Left lobe of liver (tissue), 2 donors: ENCODE results near the gene PSMB5. TPM values are rescaled to one million over a fixed set of nuclear protein-coding genes. Genes with fewer than 3 reads are reported as not detected.

Experiments used
- ATAC-seq: fragments of 200-7000 bp; cut with Tn5 transposase; one replicate; pipeline ENCODE4 v1.9.1; 2020; ENCODE audit warnings: mild to moderate bottlenecking, moderate library complexity
- DNase-seq: peaks from one replicate; pipeline ENCODE4 v3.0.0-alpha.2; 2020; ENCODE audit warnings: low spot score
- total RNA-seq: library from RNA; stranded (reverse); gene quantifications from one replicate; pipeline ENCODE4 v1.2.1, GENCODE V29; 2021
- donor health status: DM: no; HTN: no; CAD: no; lungs with moderate emphysema.
- donor health status: DM: no; HTN: yes; CAD: no.

Gene PSMB5
- 59.9 TPM for total RNA-seq

DNA sequence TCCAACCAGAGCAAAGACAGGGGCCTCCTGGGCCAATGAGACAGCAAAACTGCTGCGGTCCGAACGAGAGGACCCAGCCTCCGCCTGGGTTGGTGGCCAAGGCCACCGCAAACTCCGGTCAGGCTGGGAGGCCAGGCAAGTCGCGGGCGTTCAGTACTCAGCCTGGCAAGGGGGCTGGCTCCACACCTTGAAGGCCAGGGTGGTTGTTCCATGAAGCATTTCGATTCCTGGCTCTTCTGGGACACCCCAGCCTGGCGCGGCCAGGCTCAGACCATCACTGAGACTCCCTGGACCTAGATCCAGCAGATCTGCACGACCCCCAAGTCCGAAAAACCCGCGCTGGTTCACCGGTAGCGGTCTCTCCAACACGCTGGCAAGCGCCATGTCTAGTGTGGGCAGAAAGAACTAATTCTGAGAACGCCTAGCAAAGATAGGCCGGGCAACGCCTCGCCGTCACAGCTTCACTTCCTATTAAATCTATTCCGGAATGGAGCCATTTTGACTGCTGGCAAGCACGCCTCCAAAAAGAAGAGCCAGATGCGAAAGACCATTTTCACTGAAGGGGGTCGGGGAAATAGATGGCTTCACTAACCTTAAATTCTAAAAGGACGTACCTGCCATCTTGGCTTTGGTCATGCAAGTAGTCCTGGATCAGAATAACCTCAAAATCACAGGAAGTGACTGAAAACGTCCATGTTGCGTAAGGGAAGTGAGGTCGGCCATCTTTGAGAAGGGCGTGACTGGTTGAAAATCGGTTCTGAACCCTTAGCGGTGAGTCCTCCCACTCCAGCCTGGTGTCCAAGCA lies at the start of gene PSMB5:
PSMB5 (minus strand) TSS at position 403 of the 805 bp plus-strand sequence; CDS start at position 384, 19 bp downstream.
- peak; percentile 89 for DNase-seq
- peak; percentile 97 for ATAC-seq

DNA sequence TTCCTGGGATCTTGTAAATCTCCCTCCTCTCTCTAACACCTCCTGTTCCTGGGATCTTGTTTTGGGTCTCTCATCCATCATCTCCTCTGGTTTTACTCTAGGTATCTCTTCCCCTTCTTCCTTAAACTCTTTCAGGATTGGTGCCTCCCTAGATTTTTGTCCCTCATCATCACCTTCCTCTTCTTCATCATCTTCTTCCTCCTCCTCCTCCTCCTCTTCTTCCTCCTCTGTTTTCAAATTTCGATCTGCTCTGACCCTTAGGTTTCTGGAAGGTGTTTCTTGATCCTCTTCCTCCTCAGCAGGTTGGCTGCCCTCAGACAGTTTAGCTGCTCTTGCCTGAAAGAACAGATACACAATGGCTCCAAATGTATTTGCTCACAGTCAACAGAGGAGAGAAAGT lies 45.8 kb upstream of the PSMB5 start:
- ATAC-seq (no peak), DNase-seq (no peak)

DNA sequence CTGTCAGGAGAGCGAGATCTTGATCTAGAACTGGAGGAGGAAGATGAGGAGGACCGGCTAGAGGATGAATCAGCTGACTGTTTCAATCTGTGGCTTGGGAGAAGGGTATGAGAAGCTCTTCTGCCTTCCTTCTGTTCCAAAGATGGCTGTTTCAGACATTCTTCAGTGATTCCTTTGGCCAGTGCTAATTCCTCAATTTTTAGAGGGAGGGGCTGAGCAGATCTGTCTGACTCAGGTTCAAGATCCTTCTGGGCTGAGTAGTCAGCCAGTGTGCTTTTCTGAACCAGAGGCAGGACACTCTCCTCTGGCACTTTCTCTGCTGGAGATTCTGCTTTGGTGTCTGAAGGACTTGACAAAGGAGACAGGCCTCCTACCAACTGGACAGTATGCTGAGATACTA lies 45.0 kb upstream of the PSMB5 start:
- no peak for ATAC-seq
- DNase-seq: no peak

DNA sequence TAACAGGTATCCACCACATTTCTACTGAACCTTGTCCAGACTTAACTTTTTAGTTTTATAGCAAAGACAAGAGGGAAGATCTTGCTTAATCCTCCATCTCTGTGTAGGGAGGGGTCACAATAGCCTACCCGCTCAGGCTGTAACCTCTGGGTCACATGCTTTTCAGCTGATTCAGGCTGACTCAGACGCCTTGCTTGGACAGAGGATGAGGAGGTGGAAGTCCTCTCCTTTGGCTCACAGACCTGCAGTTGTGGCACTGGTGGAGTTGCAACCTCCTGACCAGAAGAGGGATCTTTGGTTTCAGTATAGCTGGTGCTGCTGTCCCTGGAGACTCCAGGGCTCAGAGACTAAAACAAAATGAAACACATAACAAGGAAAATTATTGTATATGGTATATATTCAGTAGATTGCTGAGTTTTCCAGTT lies 44.0 kb upstream of the PSMB5 start:
- DNase-seq (no peak), ATAC-seq (peak; percentile 81)

DNA sequence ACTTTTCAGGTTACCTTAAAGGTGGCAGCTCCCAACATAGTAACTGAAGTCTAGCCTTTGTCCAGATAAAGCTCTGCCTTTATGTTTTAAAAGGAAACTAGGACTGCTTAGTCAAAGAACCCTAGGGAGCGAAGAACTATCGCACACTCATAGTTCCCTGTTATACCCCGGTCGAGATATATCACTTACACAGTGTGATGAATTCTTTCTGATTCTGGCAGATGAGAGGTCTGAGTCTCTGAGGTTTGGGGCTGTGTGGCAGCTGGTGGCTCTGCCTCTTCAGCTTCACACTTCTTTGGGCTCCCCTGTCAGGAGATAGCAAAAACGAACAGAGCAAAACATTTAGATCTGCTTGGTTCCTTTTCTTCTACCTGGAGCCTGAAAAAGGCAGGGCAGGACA lies 43.3 kb upstream of the PSMB5 start:
- DNase-seq: no peak
- no peak for ATAC-seq

DNA sequence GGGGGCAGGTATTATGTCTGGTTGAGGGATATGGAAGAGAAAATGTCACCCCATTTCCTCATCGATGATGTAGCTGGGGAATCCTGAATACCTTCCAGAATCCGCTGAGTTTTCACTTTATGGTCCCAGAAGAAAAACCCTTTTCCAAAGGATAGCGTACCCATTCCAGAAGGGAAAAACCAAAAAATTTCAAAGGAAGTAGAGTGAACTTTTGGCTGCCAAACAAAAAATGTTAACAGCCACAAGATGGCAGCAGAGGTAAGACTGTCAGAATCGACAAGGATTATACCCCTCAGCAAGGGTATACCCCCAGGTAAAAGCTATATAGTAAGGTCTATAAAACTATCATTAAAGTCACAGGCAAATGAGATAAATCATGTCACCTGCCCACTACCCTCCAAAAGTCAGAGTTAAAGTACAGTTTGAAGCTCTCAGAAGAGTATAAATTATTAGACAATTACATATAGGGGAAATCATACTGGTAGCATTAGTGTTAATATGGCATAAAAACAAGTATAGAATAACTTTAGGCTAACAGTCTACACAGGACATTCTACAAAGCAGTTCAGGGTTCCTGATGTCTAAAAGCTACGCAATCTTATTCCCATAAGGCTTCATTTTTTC lies 42.2 kb upstream of the PSMB5 start:
- peak; percentile 66 for ATAC-seq
- no peak for DNase-seq

DNA sequence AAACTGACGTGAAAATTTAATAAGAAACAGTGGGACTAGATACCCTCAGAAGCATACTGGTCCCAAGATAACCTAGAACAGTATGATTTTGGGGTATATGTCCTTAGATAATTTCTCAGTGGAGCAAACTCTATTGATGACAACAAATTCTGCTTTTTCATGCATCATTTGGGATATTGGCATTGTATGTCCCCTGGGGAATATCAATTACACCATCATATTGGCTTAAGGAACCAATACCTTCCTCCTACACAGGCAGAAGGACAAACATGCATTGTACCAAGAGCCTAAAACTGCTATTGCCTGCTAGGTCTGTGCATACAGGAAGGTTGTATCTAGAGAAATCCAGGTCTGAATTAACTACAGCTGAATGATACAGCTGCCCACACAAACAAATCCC lies 40.2 kb upstream of the PSMB5 start:
- DNase-seq: no peak
- ATAC-seq: no peak

DNA sequence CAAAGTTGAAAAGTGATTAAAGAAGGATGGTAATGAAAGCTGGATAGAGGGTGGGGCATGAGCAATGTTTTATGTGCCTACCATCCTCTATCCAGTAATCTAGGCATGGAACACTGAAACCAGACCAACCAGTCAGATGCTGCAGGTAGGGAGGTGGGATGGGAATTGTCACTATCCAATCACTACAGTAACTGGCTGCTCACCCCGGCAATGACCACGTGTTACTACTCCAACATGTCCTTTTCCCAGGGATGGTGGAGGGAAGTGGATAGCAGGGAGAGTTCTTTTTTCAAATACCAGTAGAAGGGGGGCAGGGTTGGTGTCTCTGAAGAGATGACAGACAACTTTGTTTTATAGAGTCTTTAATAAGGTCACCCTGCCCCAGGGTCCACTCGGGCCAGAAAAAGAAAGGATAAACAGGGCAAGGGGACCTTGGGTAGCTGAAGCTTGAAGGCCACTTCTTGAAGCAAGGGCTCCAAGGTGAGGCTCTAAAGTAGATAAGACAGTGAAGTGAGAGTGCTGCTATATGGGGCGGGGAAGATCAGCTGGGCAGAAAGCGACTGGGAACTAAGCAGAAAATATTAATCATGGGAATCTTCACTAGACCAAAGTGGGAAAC lies 37.3 kb upstream of the PSMB5 start:
- no peak for DNase-seq
- ATAC-seq: peak; percentile 1

DNA sequence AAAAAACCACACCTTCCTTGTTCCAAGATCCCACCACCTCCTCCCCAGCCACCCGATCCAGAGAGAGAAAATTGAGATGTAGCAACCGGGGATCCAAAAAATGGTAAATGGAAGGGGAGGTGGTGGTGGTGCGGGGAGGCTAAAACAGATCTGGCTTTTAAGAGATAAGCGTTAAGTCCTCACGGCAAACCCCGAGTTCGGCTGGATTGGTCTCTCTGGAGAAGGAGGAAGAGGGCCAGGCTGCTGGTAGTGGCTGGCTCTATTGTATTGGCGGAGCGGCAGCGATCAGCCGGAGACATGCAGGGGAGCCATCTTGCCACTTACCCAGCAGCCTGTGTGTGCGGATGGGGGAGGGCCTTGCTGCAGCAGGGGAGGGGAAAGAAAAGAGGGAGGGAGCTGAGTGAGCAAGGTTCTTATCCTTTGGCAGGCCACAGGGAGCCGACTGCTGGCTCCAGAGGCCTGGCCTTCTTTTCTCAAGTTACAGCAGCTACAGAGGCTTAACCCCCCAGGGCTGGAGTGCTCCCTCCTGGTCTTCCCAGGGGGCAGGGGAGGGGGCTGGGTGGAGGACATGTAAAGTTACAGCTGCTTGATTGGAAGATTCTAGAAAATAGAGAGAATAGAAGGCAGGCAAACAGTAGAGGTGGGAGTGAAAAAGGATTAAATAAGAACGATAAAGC lies 36.7 kb upstream of the PSMB5 start:
- peak; percentile 83 for DNase-seq
- ATAC-seq: peak; percentile 95

DNA sequence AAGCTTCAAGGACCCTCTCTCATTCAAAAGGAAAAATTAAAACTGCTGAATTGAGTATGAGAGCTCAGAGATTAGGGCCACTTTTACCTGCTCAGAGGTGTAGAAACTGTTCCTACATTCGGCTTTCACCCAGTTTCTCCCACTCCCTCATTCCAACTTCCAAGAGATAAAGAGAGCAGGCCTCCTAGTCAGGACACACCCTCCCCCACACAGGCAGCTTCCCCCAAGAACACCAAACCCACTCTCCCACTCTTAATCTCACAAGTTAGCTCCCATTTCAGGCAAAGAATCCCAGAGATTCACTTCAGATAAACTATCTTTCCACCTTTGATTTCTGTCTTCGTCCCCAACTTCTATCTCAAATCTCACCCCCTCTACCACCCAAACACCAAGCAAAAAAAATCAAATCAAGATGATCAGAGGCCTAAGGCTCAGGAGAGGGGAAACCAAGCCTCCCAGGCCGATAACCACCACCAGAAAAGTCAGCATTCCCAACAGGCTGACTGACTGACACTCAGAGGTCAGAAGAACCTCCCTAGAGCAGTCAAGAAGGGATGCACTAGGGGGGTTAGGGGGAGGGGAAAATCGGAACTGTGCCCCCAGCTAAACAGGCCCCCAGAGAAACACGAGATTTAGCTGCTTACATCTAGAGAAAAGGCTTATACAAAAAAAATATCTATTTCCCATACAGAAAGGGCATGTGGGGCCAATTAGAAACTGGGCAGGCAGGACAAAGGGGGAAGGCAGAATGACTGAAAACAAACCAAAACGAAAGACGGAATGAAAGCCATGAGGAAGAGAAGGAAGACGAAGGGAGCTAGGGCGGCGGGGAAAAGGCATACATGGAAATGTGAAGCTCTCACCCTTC lies 35.8 kb upstream of the PSMB5 start:
- no peak for DNase-seq
- no peak for ATAC-seq

DNA sequence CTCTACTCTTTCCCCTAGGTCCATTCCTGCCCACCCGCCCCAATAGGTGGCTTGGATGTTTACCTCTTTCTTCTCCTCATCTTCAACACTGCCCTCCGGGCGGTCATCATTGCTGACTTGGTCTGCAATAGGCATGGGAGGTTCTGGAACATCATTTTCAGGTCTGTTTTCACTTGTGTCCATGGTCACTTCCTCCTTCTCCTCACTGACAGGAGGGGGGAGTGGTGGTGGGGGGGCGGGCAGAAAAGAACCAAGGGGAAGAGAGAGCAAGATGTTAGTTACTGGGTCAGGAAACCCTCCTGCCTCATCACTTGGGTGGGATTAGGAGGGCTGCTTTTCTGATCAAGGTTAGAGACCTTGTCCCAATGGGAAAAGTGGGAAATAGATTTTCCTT lies 34.7 kb upstream of the PSMB5 start:
- DNase-seq (no peak), ATAC-seq (no peak)

DNA sequence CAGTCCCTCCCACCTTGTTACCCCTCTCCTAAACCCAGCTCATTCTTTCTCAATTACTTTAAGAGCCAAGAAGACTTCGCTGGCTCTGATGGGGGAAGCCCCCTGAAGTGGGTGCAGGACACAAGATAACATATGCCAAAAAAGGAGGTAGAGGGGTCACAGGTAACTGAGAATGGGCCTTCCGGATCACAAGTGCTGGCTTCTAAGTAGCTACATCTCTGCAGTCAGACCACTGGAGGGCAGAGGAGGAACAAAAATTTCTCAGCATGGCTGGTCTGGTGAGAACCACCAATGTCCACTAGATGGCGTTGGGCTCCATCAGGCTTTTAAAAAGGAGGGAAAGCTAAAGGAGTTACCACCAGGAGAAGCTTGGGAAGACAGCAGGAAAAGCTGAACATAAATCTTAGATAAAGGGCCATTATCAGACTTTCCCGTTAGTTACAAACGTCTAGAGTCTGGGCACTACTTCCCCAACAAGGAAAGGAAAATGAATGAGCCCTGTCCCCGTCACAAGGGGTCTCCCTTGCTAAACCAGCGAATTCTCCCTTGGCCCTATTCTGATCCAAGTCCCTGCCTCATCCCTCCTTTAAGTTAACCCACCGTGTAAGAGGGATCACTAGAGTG lies 34.2 kb upstream of the PSMB5 start:
- DNase-seq (peak; percentile 78), ATAC-seq (peak; percentile 84)

DNA sequence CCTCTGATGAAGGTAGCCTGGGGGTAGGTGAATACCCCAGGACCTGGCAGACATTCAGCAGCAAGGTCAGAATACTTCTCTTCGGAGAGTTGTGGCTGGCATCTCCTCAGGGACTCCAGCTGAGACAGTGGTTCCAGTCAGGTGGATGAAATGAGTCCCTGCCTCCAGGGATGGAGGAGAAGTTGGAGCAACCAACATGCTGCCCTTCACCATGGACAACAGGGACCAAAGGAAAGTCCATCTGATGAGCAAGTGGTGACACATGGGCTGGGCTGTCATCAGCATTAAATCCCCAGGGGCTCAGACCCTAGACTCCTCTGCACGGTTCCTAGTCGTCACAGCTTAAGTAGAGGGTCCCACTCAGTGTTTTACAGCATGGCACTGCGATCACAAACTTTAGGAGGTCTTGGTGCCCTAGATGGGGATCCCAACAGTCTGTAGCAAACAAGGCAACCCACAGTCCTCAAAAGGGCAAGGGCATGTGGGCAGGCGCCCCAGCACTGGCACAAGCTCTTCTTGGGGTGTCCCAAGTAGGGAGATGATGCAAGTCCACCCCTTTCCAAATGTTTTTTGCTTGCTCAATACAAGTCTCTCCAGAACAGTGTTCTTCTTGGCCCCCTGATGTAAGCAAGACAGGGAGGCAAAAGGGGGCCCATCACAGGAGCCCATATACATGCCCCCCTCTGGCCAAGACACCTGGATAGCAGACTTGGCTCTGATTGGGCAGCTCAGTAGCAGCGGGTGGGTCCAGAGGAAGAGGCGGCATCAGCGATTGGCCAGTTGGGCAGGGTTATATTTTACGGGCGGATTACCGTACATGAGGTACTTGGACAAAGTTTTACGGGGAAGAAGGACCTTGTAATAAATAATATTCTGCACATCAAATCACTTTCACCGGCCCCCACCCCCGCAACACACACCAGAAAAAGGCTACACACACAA lies 33.4 kb upstream of the PSMB5 start:
- DNase-seq: no peak

DNA sequence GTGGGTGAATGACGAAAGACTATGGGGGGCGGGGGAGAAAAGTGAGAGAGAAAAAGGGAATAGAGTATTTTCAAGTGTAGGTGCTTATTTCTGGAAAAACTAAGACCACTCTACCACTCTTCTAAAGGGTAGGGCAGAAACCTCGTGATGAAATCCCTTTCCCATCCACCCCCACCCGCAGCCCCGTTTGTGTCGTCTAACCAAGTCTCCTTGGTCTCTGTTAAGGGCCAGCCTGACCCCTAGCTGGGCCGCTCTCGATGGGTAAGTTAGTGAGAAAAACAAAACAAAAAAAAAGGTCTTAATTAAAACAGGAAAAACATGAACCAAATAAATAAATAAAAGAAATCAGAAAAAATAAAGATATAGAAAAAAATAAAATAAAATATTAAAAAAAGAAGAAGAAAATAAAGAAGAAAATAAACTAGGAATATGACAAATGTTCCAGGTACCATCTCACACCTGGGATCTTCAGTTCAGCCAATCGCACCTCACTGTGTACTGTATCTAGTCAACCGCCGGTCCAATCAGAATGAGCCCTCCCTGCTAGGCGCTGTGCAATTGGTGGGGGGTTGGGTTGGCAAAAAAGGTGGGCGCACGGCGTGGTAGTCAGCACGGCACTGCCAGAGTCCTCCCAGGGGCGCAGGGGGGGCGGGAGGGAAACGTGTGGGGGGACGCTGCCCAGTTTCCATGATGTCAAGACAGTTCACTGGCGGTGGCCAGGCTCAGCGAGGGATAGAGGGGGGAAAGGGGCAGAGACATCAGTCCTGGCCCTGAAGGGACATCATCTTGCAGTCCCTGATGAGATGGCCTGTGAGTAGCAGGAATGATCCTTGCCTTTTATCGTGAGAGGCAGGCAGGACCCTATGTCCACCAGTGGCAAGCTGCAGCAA lies 32.4 kb upstream of the PSMB5 start:
- ATAC-seq: no peak
- DNase-seq: no peak

More for the DNA sequence above, 33.4 kb upstream of the PSMB5 start:
- ATAC-seq: no peak

DNA sequence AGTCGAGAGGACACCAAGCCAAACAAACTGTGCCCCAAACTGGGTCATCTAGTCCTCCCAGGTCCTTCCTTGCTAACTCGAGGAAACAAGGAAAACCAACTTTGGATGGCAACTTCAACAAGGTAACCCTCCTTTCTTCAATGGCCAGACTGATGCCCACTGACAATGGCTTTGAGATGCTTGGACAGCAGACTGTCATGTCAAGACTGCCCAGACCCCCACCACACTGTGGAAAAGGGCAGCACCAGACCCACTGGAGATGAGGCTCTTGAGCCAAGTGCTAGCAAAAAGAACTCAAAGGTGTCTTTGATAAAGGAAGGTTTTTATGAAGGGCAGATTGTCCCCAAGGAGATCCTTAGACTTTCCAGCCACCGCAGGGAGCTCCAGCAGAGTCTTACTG lies 31.7 kb upstream of the PSMB5 start:
- ATAC-seq: no peak
- no peak for DNase-seq

DNA sequence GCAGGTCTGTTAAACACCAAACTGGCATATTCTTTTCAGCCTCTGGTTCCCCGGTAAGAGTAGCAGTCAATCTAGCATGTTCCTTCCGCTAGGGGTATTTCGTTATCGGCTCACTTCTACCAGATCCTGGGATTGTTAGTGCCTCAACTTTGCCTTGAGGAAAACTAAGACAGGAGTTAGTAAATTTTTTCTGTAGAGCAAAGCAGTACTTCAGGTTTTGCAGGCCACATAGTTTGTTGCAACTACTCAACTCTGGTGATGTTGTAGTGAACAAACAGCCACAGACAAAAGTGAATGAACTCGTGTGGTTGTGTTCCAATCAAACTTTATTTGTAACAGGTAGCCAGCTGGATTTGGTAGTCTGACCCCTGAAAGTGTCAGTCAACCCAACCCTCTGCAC lies 28.9 kb upstream of the PSMB5 start:
- ATAC-seq: no peak
- no peak for DNase-seq

DNA sequence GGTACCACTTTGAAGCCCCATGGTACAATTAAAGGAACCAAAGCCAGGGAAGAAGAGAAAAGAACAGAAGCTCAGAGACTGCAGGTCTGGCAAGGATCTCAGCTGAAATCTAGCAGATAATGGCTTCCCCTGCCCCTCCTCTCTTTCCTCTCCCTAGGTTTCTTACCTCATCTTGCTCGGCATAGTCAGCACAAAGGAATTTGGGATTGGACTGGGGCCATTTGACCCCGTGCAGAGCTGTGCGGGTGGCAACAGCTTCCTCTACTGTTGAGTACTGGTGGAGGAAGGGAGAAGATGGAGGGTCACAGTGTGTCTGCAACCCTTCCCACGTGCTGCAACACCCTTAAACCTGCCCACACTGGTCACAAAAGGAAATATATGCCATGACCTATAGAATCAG lies 27.3 kb upstream of the PSMB5 start:
- DNase-seq (no peak), ATAC-seq (no peak)
